HG03280 (cell line): ENCODE measurements around the gene ABCC8.

Experiments
- ATAC-seq: cut with Tn5 transposase; IDR thresholded peaks from one replicate; pipeline ENCODE4 v1.9.1; 2021; ENCODE audit warnings: mild to moderate bottlenecking, moderate library complexity; ENCODE audit not compliant: unreplicated experiment

Gene ABCC8

GRCh38 chr11:17473071-17473744 is 3.4 kb downstream of the ABCC8 start:
- no peak for ATAC-seq

GRCh38 chr11:17472467-17472866 is 4.2 kb downstream of the ABCC8 start:
- no peak for ATAC-seq

GRCh38 chr11:17471501-17471900 is 5.1 kb downstream of the ABCC8 start:
- ATAC-seq, result no peak

GRCh38 chr11:17469998-17470397 is 6.6 kb downstream of the ABCC8 start:
- no peak for ATAC-seq

GRCh38 chr11:17468122-17468521 is 8.5 kb downstream of the ABCC8 start:
- no peak for ATAC-seq

- ATAC-seq, result no peak
Measured at GRCh38 chr11:17463546-17464174, 13.0 kb downstream of the ABCC8 start.

- no peak for ATAC-seq
Measured at GRCh38 chr11:17462940-17463339, 13.7 kb downstream of the ABCC8 start.

- no peak for ATAC-seq
Measured at GRCh38 chr11:17460406-17460805, 16.2 kb downstream of the ABCC8 start.

- no peak for ATAC-seq
Measured at GRCh38 chr11:17459236-17459896, 17.3 kb downstream of the ABCC8 start.

GRCh38 chr11:17458268-17458667 is 18.4 kb downstream of the ABCC8 start:
- no peak for ATAC-seq

GRCh38 chr11:17457396-17458173 is 19.1 kb downstream of the ABCC8 start:
- no peak for ATAC-seq

- no peak for ATAC-seq
Measured at GRCh38 chr11:17452668-17453067, 24.0 kb downstream of the ABCC8 start.

- no peak for ATAC-seq
Measured at GRCh38 chr11:17449158-17449557, 27.5 kb downstream of the ABCC8 start.

GRCh38 chr11:17446482-17446881 is 30.2 kb downstream of the ABCC8 start:
- ATAC-seq, result no peak

- no peak for ATAC-seq
Measured at GRCh38 chr11:17445240-17445795, 31.3 kb downstream of the ABCC8 start.

GRCh38 chr11:17443926-17444690 is 32.5 kb downstream of the ABCC8 start:
- ATAC-seq, result no peak

- no peak for ATAC-seq
Measured at GRCh38 chr11:17443423-17443822, 33.2 kb downstream of the ABCC8 start.

GRCh38 chr11:17443000-17443399 is 33.6 kb downstream of the ABCC8 start:
- no peak for ATAC-seq

GRCh38 chr11:17439316-17439782 is 37.3 kb downstream of the ABCC8 start:
- no peak for ATAC-seq

- no peak for ATAC-seq
Measured at GRCh38 chr11:17437366-17437765, 39.3 kb downstream of the ABCC8 start.
